IMR-90 (cell line): Measurements from ENCODE around the gene NDOR1. TPM values are rescaled to one million over a fixed set of nuclear protein-coding genes. Genes with fewer than 3 reads are reported as not detected.

Source experiments
- ATAC-seq: fragments of 200-7000 bp; cut with Tn5 transposase; 2 replicates; pipeline ENCODE4 v1.9.1; 2020; ENCODE audit warnings: low read depth, mild to moderate bottlenecking, moderate library complexity
- BruUV-seq: library from RNA; stranded (reverse); fragments of 400-500 nt; replicated peaks from 2 replicates; lab custom pipeline; 2021; lab: Mats Ljungman, UMichigan
- CTCF ChIA-PET: fragments of 300-600 bp; formaldehyde crosslinking; extraction: SDS; loops from one replicate; lab custom pipeline; 2021; ENCODE audit warnings: antibody characterized with exemption; lab: Yijun Ruan, JAX
- POLR2A ChIA-PET: fragments of 300-600 bp; sonication (Branson Sonifier 250); formaldehyde crosslinking; loops from one replicate; lab custom pipeline; 2022; ENCODE audit warnings: antibody characterized with exemption; ENCODE audit not compliant: unreplicated experiment; lab: Charles Lee
- DNase-seq: peaks from one replicate; pipeline ENCODE4 v3.0.0; 2013
- H2AFZ ChIP-seq: replicated peaks from 2 replicates; pipeline ENCODE3; 2013; ENCODE audit warnings: low read length, mild to moderate bottlenecking; ENCODE audit not compliant: poor library complexity
- H2AK5ac ChIP-seq: 2 replicates; pipeline ENCODE4 v1.6.1; 2013; ENCODE audit warnings: low read depth, low read length, inconsistent platforms
- H2AK9ac ChIP-seq: replicated peaks from 2 replicates; pipeline ENCODE3; 2013; ENCODE audit warnings: mild to moderate bottlenecking, low read depth, low read length, moderate library complexity; ENCODE audit not compliant: poor library complexity
- H2BK120ac ChIP-seq: 2 replicates; pipeline ENCODE4 v1.6.1; 2013; ENCODE audit warnings: low read depth, low read length, inconsistent platforms
- H2BK15ac ChIP-seq: 3 replicates; pipeline ENCODE4 v1.6.1; 2013; ENCODE audit warnings: low read depth, low read length, inconsistent platforms
- H2BK20ac ChIP-seq: 2 replicates; pipeline ENCODE4 v1.6.1; 2013; ENCODE audit warnings: low read depth, mild to moderate bottlenecking, inconsistent platforms, low read length, moderate library complexity
- H2BK5ac ChIP-seq: 2 replicates; pipeline ENCODE4 v1.6.1; 2013; ENCODE audit warnings: mild to moderate bottlenecking, low read depth, low read length, inconsistent platforms; ENCODE audit not compliant: poor library complexity, severe bottlenecking
- H3K14ac ChIP-seq: replicated peaks from 2 replicates; pipeline ENCODE4 v1.6.1; 2013; ENCODE audit warnings: low read depth, low read length, inconsistent platforms
- H3K18ac ChIP-seq: 2 replicates; pipeline ENCODE4 v1.6.1; 2013; ENCODE audit warnings: low read depth, low read length, control low read depth
- H3K23ac ChIP-seq: 2 replicates; pipeline ENCODE4 v1.6.1; 2013; ENCODE audit warnings: low read depth, low read length, inconsistent platforms
- H3K27ac ChIP-seq: 2 replicates; pipeline ENCODE4 v1.5.1; 2013; ENCODE audit warnings: mild to moderate bottlenecking, control low read depth, low read length; ENCODE audit not compliant: insufficient read depth
- H3K27me3 ChIP-seq: 2 replicates; pipeline ENCODE4 v1.6.1; 2013; ENCODE audit warnings: low read length; ENCODE audit not compliant: control insufficient read depth, insufficient read depth
- H3K36me3 ChIP-seq: 2 replicates; pipeline ENCODE4 v1.6.1; 2013; ENCODE audit warnings: low read length, mixed read lengths; ENCODE audit not compliant: control insufficient read depth, insufficient read depth
- H3K4ac ChIP-seq: 2 replicates; pipeline ENCODE4 v1.6.1; 2013; ENCODE audit warnings: low read depth, low read length, inconsistent platforms
- H3K4me1 ChIP-seq: 2 replicates; pipeline ENCODE4 v1.6.1; 2013; ENCODE audit warnings: low read length, mixed read lengths; ENCODE audit not compliant: control insufficient read depth, insufficient read depth
- H3K4me2 ChIP-seq: 2 replicates; pipeline ENCODE4 v1.6.1; 2013; ENCODE audit warnings: low read depth, mild to moderate bottlenecking, control low read depth, low read length, moderate library complexity
- H3K4me3 ChIP-seq: 2 replicates; pipeline ENCODE4 v1.5.1; 2013; ENCODE audit warnings: low read depth, mild to moderate bottlenecking, control low read depth, low read length, moderate library complexity; ENCODE audit not compliant: insufficient read depth
- H3K56ac ChIP-seq: 2 replicates; pipeline ENCODE4 v1.6.1; 2013; ENCODE audit warnings: low read length, inconsistent platforms; ENCODE audit not compliant: insufficient read depth; ENCODE audit errors: extremely low read depth
- H3K79me1 ChIP-seq, 2 experiments: 2 replicates each; pipeline ENCODE4 v1.6.1; 2013; ENCODE audit warnings: low read length in 2 of 2, inconsistent platforms in 1 of 2, low read depth in 1 of 2
- H3K9ac ChIP-seq: 2 replicates; pipeline ENCODE4 v1.6.1; 2013; ENCODE audit warnings: low read depth, low read length, control low read depth
- H3K9me1 ChIP-seq: 2 replicates; pipeline ENCODE4 v1.6.1; 2013; ENCODE audit warnings: low read length, inconsistent platforms; ENCODE audit not compliant: insufficient read depth
- H3K9me3 ChIP-seq: 2 replicates; pipeline ENCODE4 v1.6.1; 2013; ENCODE audit warnings: low read length; ENCODE audit not compliant: control insufficient read depth, insufficient read depth
- H4K20me1 ChIP-seq: 2 replicates; pipeline ENCODE4 v1.6.1; 2013; ENCODE audit warnings: low read length, inconsistent platforms; ENCODE audit not compliant: insufficient read depth
- H4K5ac ChIP-seq: 2 replicates; pipeline ENCODE4 v1.6.1; 2013; ENCODE audit warnings: mild to moderate bottlenecking, low read depth, low read length, control low read depth
- H4K8ac ChIP-seq, 2 experiments: 2 replicates each; pipeline ENCODE4 v1.6.1; 2013; ENCODE audit warnings: low read depth in 2 of 2, low read length in 2 of 2, control low read depth in 1 of 2, inconsistent platforms in 1 of 2
- H4K91ac ChIP-seq: 2 replicates; pipeline ENCODE4 v1.6.1; 2013; ENCODE audit warnings: low read depth, low read length, inconsistent platforms; ENCODE audit not compliant: insufficient read depth
- CHD1 ChIP-seq: IDR thresholded peaks from 2 replicates; pipeline ENCODE4 v1.6.1; 2012; ENCODE audit warnings: low read depth, low read length, improper control_type of control experiment
- MAFK ChIP-seq: IDR thresholded peaks from 2 replicates; pipeline ENCODE4 v1.6.1; 2012; ENCODE audit warnings: low read depth, low read length, improper control_type of control experiment
- MXI1 ChIP-seq: IDR thresholded peaks from 2 replicates; pipeline ENCODE4 v1.6.1; 2012; ENCODE audit warnings: low read depth, mild to moderate bottlenecking, low read length, moderate library complexity, borderline replicate concordance
- RCOR1 ChIP-seq: IDR thresholded peaks from 2 replicates; pipeline ENCODE4 v1.6.1; 2012; ENCODE audit warnings: mild to moderate bottlenecking, low read length, improper control_type of control experiment; ENCODE audit not compliant: insufficient replicate concordance
- RFX5 ChIP-seq: IDR thresholded peaks from 2 replicates; pipeline ENCODE4 v1.8.0; 2012; ENCODE audit warnings: low read depth, mild to moderate bottlenecking, low read length, moderate library complexity
- WGBS, 2 experiments: methylation state at CpG; one replicate each; pipeline versions ENCODE4 v1.1.5 to v1.1.7; 2013; ENCODE audit warnings: missing lambda C conversion rate in 2 of 2; ENCODE audit not compliant: insufficient read length in 1 of 2; ENCODE audit errors: extremely low coverage in 2 of 2; 5-methylcytosine and 5-hydroxymethylcytosine counted together
- dilution Hi-C: fragments of 300-500 bp; cut with HindIII; formaldehyde crosslinking; loops from one replicate; pipeline ENCODE4 v1.14.3; 2018; ENCODE audit warnings: low sequenced_read_pairs; ENCODE audit not compliant: unreplicated experiment
- in situ Hi-C: fragments of 300-500 bp; cut with MboI; formaldehyde crosslinking; loops from 3 replicates; pipeline ENCODE4 v1.14.3; 2019; ENCODE audit warnings: low sequenced_read_pairs, inconsistent platforms, mixed read lengths
- intact Hi-C: fragments of 100-400 bp; cut with micrococcal nuclease; formaldehyde crosslinking; loops from 2 replicates; pipeline ENCODE4 v1.10.0; 2022
- polyA plus RNA-seq, 3 experiments: library from polyadenylated mRNA; depleted of rRNA; stranded (reverse); fragments of >200 nt; gene quantifications; 2 replicates each; pipeline ENCODE4 v1.2.3, GENCODE V29; 2012; ENCODE audit warnings: low replicate concordance in 1 of 3
- total RNA-seq: library from RNA; depleted of rRNA; stranded (reverse); fragments of >200 nt; gene quantifications from 2 replicates; pipeline ENCODE4 v1.2.3, GENCODE V29; 2012

NDOR1 gene
- total and polyA plus RNA-seq, 2 of the 4 experiments (the other 2 are of a cell fraction) = 0.90 to 10.6 TPM

DNA sequence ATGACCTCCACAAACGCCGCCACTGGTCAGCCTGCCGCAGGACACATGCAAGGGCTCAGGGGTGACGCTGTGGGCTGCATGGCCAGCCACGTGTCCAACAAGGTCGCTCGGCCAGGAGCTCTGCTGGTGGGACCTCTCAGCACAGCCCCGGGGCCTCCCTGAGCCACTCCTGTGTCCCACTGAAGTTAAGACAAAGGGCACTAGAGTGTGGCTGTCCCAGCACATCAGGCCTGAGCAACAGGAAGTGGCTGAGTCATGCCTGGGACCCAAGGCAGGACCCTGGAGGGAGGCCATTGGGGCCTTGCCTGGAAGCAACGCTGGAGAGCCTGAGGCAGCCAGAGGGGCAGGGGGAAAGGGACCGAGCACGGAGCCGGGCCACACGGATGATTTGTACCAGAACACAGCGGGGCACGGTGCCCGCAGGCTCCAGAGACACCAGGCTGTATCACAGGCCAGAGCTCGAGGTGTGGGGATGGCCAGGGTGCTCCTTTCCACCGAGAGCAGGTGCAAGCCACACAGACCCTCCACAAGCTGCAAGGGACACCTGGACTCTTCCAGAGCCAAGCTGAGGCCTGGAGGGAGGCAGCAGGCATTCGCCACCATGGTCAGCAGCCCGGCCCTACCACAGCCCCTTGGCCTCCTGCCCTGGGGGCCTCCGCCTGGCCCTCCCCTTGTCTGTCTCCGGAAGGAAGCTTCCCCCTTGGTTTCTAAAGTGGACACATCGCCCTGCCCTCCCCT lies 27.1 kb upstream of the NDOR1 start:
- intact Hi-C loops = no loop called here
- Histone ChIP-seq H2BK20ac (no peak overlapping the region), H3K79me1 (no peaks in the 10 kb centered on the region), H3K4me2 (no peak overlapping the region), H2BK5ac (no peak overlapping the region), H3K4ac (no peak overlapping the region; the same call in 1 of the 2 replicates), H2BK120ac (no peak overlapping the region), H4K5ac (no peak overlapping the region), H3K36me3 (peaks cover 51% of the 10 kb centered on the region), H3K56ac (no peak overlapping the region), H3K4me1 (no peaks in the 10 kb centered on the region; the same call in 1 of the 2 replicates), H3K9me1 (0 out of 2 replicates have a peak, but pooled peaks cover 2% of the 10 kb centered on the region), H2AFZ (no peak overlapping the region), H3K14ac (no peak overlapping the region), H2BK15ac (no peak overlapping the region), H4K91ac (no peak overlapping the region), H3K4me3 (no peak overlapping the region), H2AK9ac (peak overlapping the region; percentile 71), H3K9me3 (no peaks in the 10 kb centered on the region), H2AK5ac (no peak overlapping the region), H3K18ac (no peak overlapping the region), H3K23ac (no peak overlapping the region), H4K8ac (no peak overlapping the region), H4K20me1 (no peaks in the 10 kb centered on the region; the same call in 1 of the 2 replicates), H3K9ac (no peak overlapping the region), H3K27ac (no peak overlapping the region), H3K27me3 (no peaks in the 10 kb centered on the region)
- WGBS, 2 experiments = 92% methylated on average over 15 of the region's 23 CpGs; no CpG with 5 or more reads in 1 of the 2 experiments
- TF ChIP-seq CHD1 (no peak), RCOR1 (no peak), MXI1 (no peak), RFX5 (no peak), MAFK (no peak)
- dilution Hi-C loops = no loop called here
- ATAC-seq = no peak
- ChIA-PET CTCF (no interaction called here), POLR2A (no interaction called here)
- no TSS peak for BruUV-seq
- no peak for DNase-seq
- in situ Hi-C loops = no loop called here
